Large intestine (tissue), 3 donors: ENCODE data around the gene CDC40. TPM values are rescaled to one million over a fixed set of nuclear protein-coding genes. Genes with fewer than 3 reads are reported as not detected.
A peak's percentile ranks its signal among the peaks of the same experiment; 100 is the strongest.
"Not testable (repeated sequence)": the region's sequence is repeated elsewhere in the genome, so short reads cannot be mapped to it uniquely, and the experiment has no call there.

Experiments
- DNase-seq, 2 donors: peaks; one replicate each; pipeline versions ENCODE4 v3.0.0 to v3.0.0-alpha.2; 2013
- H3K27ac ChIP-seq: one replicate; pipeline ENCODE4 v1.5.1; 2013; ENCODE audit warnings: low read length
- H3K27me3 ChIP-seq: 2 replicates; pipeline ENCODE4 v1.6.1; 2013; ENCODE audit warnings: low read length; ENCODE audit not compliant: control insufficient read depth, insufficient read depth
- H3K36me3 ChIP-seq: 2 replicates; pipeline ENCODE4 v1.6.1; 2013; ENCODE audit warnings: low read length; ENCODE audit not compliant: control insufficient read depth, insufficient read depth
- H3K4me1 ChIP-seq: one replicate; pipeline ENCODE4 v1.6.1; 2013; ENCODE audit warnings: low read length; ENCODE audit not compliant: control insufficient read depth, insufficient read depth
- H3K4me3 ChIP-seq: one replicate; pipeline ENCODE4 v1.5.1; 2013; ENCODE audit warnings: low read length
- H3K9me3 ChIP-seq: one replicate; pipeline ENCODE4 v1.6.1; 2013; ENCODE audit warnings: mild to moderate bottlenecking, low read depth, low read length, moderate library complexity; ENCODE audit not compliant: control insufficient read depth
- whole genome bisulfite sequencing: methylation state at CpG from one replicate; pipeline ENCODE4 v1.1.5; 2013; ENCODE audit warnings: low lambda C conversion rate; ENCODE audit not compliant: insufficient coverage; 5-methylcytosine and 5-hydroxymethylcytosine counted together
- polyA plus RNA-seq: library from polyadenylated mRNA; unstranded; fragments of 120-200 nt; gene quantifications from one replicate; pipeline ENCODE4 v1.2.1, GENCODE V29; 2013

Gene CDC40
- polyA plus RNA-seq, 1 donor, result 18.1 TPM

GRCh38 chr6:110239526-110240274 lies 59.5 kb downstream of the CDC40 start:
- DNase-seq, result no peak
- H3K36me3 ChIP-seq, result no peaks in the 10 kb centered on the region
- no peaks in the 10 kb centered on the region for H3K4me1 ChIP-seq
- H3K27me3 ChIP-seq, result no peaks in the 10 kb centered on the region
- WGBS, result 100% methylated on average over 1 of the region's 1 CpG
- no peak overlapping the region for H3K4me3 ChIP-seq
- no peaks in the 10 kb centered on the region for H3K9me3 ChIP-seq
- no peak overlapping the region for H3K27ac ChIP-seq

- not testable (repeated sequence) for H3K4me3 ChIP-seq, H3K9me3 ChIP-seq, H3K36me3 ChIP-seq, H3K27ac ChIP-seq, DNase-seq, H3K27me3 ChIP-seq, H3K4me1 ChIP-seq
- WGBS, result 100% methylated on average over 1 of the region's 3 CpGs
Observed at GRCh38 chr6:110244621-110245020, 64.4 kb downstream of the CDC40 start.

- H3K4me3 ChIP-seq, result no peak overlapping the region
- no peaks in the 10 kb centered on the region for H3K9me3 ChIP-seq
- peaks cover 2% of the 10 kb centered on the region for H3K36me3 ChIP-seq
- H3K27ac ChIP-seq, result no peak overlapping the region
- no peak for DNase-seq
- no peaks in the 10 kb centered on the region for H3K27me3 ChIP-seq
- H3K4me1 ChIP-seq, result no peaks in the 10 kb centered on the region
- no CpG with 5 or more reads among the region's 3 CpGs for WGBS
Observed at GRCh38 chr6:110246378-110246777, 66.2 kb downstream of the CDC40 start.

- DNase-seq, result no peak
- no peaks in the 10 kb centered on the region for H3K4me1 ChIP-seq
- no peak overlapping the region for H3K27ac ChIP-seq
- no peaks in the 10 kb centered on the region for H3K27me3 ChIP-seq
- WGBS, result no CpG with 5 or more reads among the region's 3 CpGs
- peaks cover 2% of the 10 kb centered on the region for H3K36me3 ChIP-seq
- no peak overlapping the region for H3K4me3 ChIP-seq
- H3K9me3 ChIP-seq, result no peaks in the 10 kb centered on the region
Observed at GRCh38 chr6:110246900-110247546, 66.8 kb downstream of the CDC40 start.

GRCh38 chr6:110250058-110250457 lies 69.8 kb downstream of the CDC40 start:
- H3K4me1 ChIP-seq, result no peaks in the 10 kb centered on the region
- H3K4me3 ChIP-seq, result no peak overlapping the region
- no peak for DNase-seq
- WGBS, result 100% methylated on average over 1 of the region's 4 CpGs
- no peak overlapping the region for H3K27ac ChIP-seq
- no peaks in the 10 kb centered on the region for H3K27me3 ChIP-seq
- no peaks in the 10 kb centered on the region for H3K9me3 ChIP-seq
- peaks cover 2% of the 10 kb centered on the region for H3K36me3 ChIP-seq

- H3K9me3 ChIP-seq, result no peaks in the 10 kb centered on the region
- no CpG with 5 or more reads among the region's 5 CpGs for WGBS
- no peaks in the 10 kb centered on the region for H3K27me3 ChIP-seq
- H3K4me1 ChIP-seq, result no peaks in the 10 kb centered on the region
- no peak for DNase-seq
- H3K36me3 ChIP-seq, result no peaks in the 10 kb centered on the region
- H3K27ac ChIP-seq, result no peak overlapping the region
- H3K4me3 ChIP-seq, result no peak overlapping the region
Observed at GRCh38 chr6:110250838-110251237, 70.6 kb downstream of the CDC40 start.

- Histone ChIP-seq H3K36me3 (no peaks in the 10 kb centered on the region), H3K27me3 (no peaks in the 10 kb centered on the region), H3K4me3 (no peak overlapping the region), H3K27ac (no peak overlapping the region), H3K9me3 (no peaks in the 10 kb centered on the region), H3K4me1 (no peaks in the 10 kb centered on the region)
- no CpG with 5 or more reads among the region's 5 CpGs for WGBS
- DNase-seq, result peak in 1 of 2 donors; percentile 19
Observed at GRCh38 chr6:110255211-110255750, 75.1 kb downstream of the CDC40 start.

- 100% methylated on average over 1 of the region's 2 CpGs for WGBS
Observed at GRCh38 chr6:110256366-110256765, 76.1 kb downstream of the CDC40 start.

GRCh38 chr6:110265273-110265672 lies 85.0 kb downstream of the CDC40 start:
- no peak overlapping the region for H3K4me3 ChIP-seq
- no peaks in the 10 kb centered on the region for H3K36me3 ChIP-seq
- DNase-seq, result no peak
- H3K4me1 ChIP-seq, result no peaks in the 10 kb centered on the region
- no CpG with 5 or more reads among the region's 3 CpGs for WGBS
- H3K27ac ChIP-seq, result no peak overlapping the region
- no peaks in the 10 kb centered on the region for H3K27me3 ChIP-seq
- no peaks in the 10 kb centered on the region for H3K9me3 ChIP-seq

More at GRCh38 chr6:110256366-110256765, 76.1 kb downstream of the CDC40 start:
- no peak overlapping the region for H3K27ac ChIP-seq
- no peak for DNase-seq
- no peaks in the 10 kb centered on the region for H3K27me3 ChIP-seq
- H3K4me3 ChIP-seq, result no peak overlapping the region
- no peaks in the 10 kb centered on the region for H3K9me3 ChIP-seq
- no peaks in the 10 kb centered on the region for H3K4me1 ChIP-seq
- no peaks in the 10 kb centered on the region for H3K36me3 ChIP-seq

- Histone ChIP-seq H3K27ac (no peak overlapping the region), H3K27me3 (no peaks in the 10 kb centered on the region), H3K36me3 (no peaks in the 10 kb centered on the region), H3K9me3 (no peaks in the 10 kb centered on the region), H3K4me1 (no peaks in the 10 kb centered on the region), H3K4me3 (no peak overlapping the region)
- no peak for DNase-seq
Observed at GRCh38 chr6:110266996-110267395, 86.8 kb downstream of the CDC40 start.
